ENCODE measurements around the gene HYAL3. TPM values are rescaled to one million over a fixed set of nuclear protein-coding genes. Genes with fewer than 3 reads are reported as not detected.
A peak's percentile ranks its signal among the peaks of the same experiment; 100 is the strongest.
"Not testable (repeated sequence)": the region's sequence is repeated elsewhere in the genome, so short reads cannot be mapped to it uniquely, and the experiment has no call there.

HYAL3 gene
- total RNA-seq, 1 experiment from 2014 or later = 10.3 TPM

- no peak overlapping the region for H3K9ac ChIP-seq (ENCODE audit: low read length)
- peaks cover 23 to 45% of the 10 kb centered on the region in 2 experiments for H3K36me3 ChIP-seq (ENCODE audit: control insufficient read depth in 1 of 2, insufficient read depth in 2 of 2, low read length in 2 of 2)
- DNase-seq (ENCODE audit: low read depth, low spot score) = no peak
Observed at GRCh38 chr3:50286322-50287227, 12.6 kb downstream of the HYAL3 start.

GRCh38 chr3:50284121-50284520 is 15.1 kb downstream of the HYAL3 start:
- Histone ChIP-seq H3K36me3 (ENCODE audit: control insufficient read depth in 1 of 2, insufficient read depth in 2 of 2, low read length in 2 of 2) (peaks cover 13 to 28% of the 10 kb centered on the region in 2 experiments), H3K79me2 (ENCODE audit: insufficient read depth, low read length) (peaks cover 11% of the 10 kb centered on the region; the same call in 1 of the 2 replicates)
- H3K4me1 ChIP-seq (ENCODE audit: control insufficient read depth in 1 of 2, insufficient read depth in 2 of 2, low read length in 2 of 2); H3K4me2 ChIP-seq (ENCODE audit: low read length); H2AFZ ChIP-seq (ENCODE audit: low read depth, low read length, poor library complexity, severe bottlenecking); H3K27ac ChIP-seq (ENCODE audit: low read depth, low read length); intact Hi-C loops (cut with micrococcal nuclease); H3K27me3 ChIP-seq (ENCODE audit: insufficient read depth, low read length); H4K20me1 ChIP-seq (ENCODE audit: insufficient read depth); RAD21 ChIA-PET (ENCODE audit: low non-redundant PET in 1 of 2, low total read pairs in 2 of 2, uncharacterized antibody in 2 of 2, unreplicated experiment in 2 of 2); H3K9me2 ChIP-seq (ENCODE audit: insufficient read depth); H3K9me3 ChIP-seq (ENCODE audit: control insufficient read depth in 1 of 2, insufficient read depth in 1 of 2, low read depth in 1 of 2, low read length in 2 of 2); H3K4me3 ChIP-seq (replicated peaks in 1 of 2; ENCODE audit: low read depth in 1 of 2, low read length in 2 of 2); BruUV-seq (replicated peaks); DNase-seq (ENCODE audit: low read depth, low spot score); H3K9ac ChIP-seq (ENCODE audit: low read length): not testable (repeated sequence)
- peak; percentile 35; the same call in 1 of the 2 replicates for ATAC-seq
- CTCF ChIA-PET = interaction anchor here (1.1 to 1.4 kb wide), 2 partner anchors 10 to 19 kb away, joined by 3 to 4 read pairs; no protein-coding TSS in a partner anchor
- POLR2A ChIA-PET = interaction anchor here (0.8 kb wide), 1 partner anchor 48 kb away, joined by 3 read pairs; the partner anchor contains the start of gene GNAI2

More at GRCh38 chr3:50286322-50287227, 12.6 kb downstream of the HYAL3 start:
- ChIA-PET POLR2A (no interaction called here), RAD21 (ENCODE audit: low non-redundant PET in 1 of 2, low total read pairs in 2 of 2, uncharacterized antibody in 2 of 2, unreplicated experiment in 2 of 2) (no interaction called here), CTCF (no interaction called here)
- ATAC-seq = no peak
- Histone ChIP-seq H2AFZ (ENCODE audit: low read depth, low read length, poor library complexity, severe bottlenecking) (no peak overlapping the region), H3K79me2 (ENCODE audit: insufficient read depth, low read length) (peaks cover 36% of the 10 kb centered on the region), H3K27me3 (ENCODE audit: insufficient read depth, low read length) (no peaks in the 10 kb centered on the region), H3K9me3 (ENCODE audit: control insufficient read depth in 1 of 2, insufficient read depth in 1 of 2, low read depth in 1 of 2, low read length in 2 of 2) (no peaks in the 10 kb centered on the region), H3K9me2 (ENCODE audit: insufficient read depth) (no peaks in the 10 kb centered on the region), H4K20me1 (ENCODE audit: insufficient read depth) (no peaks in the 10 kb centered on the region), H3K4me2 (ENCODE audit: low read length) (no peak overlapping the region), H3K4me3 (replicated peaks in 1 of 2; ENCODE audit: low read depth in 1 of 2, low read length in 2 of 2) (no peak overlapping the region), H3K27ac (ENCODE audit: low read depth, low read length) (no peak overlapping the region), H3K4me1 (ENCODE audit: control insufficient read depth in 1 of 2, insufficient read depth in 2 of 2, low read length in 2 of 2) (peaks cover 6 to 7% of the 10 kb centered on the region in 2 experiments; a peak in 3 of 4 replicates)
- TF ChIP-seq POLR2AphosphoS5 (IDR thresholded peaks at IDR 0.05; ENCODE audit: low read depth, low read length) (0 out of 2 replicates have a peak, but pooled peaks have one; percentile 18), ZNF274 (IDR thresholded peaks at IDR 0.05; ENCODE audit: low read depth, low read length) (no peak)
- BruUV-seq (replicated peaks) = no TSS peak
- intact Hi-C loops (cut with micrococcal nuclease) = no loop called here

All from HCT116 (cell line).